GM19455 (cell line): Measurements from ENCODE around the gene SMYD5.
A peak's percentile ranks its signal among the peaks of the same experiment; 100 is the strongest.

Experiments used
- ATAC-seq: cut with Tn5 transposase; IDR thresholded peaks from one replicate; pipeline ENCODE4 v1.9.1; 2021; ENCODE audit not compliant: unreplicated experiment

The SMYD5 gene

DNA sequence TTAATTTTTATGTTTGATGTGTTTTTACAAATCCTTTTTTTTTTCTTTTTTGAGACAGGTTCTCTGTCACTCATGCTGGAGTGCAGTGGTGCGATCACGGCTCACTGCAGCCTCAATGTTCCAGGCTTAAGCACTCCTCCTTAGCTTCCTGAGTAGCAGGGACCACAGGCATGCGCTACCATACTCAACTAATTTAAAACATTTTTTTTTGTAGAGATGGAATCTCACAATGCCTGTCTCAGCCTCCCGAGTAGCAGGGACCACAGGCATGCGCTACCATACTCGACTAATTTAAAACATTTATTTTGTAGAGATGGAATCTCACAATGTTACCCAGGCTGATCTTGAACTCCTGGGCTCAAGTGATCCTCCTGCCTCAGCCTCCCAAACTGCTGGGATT lies 8.4 kb upstream of the SMYD5 start:
- no peak for ATAC-seq

DNA sequence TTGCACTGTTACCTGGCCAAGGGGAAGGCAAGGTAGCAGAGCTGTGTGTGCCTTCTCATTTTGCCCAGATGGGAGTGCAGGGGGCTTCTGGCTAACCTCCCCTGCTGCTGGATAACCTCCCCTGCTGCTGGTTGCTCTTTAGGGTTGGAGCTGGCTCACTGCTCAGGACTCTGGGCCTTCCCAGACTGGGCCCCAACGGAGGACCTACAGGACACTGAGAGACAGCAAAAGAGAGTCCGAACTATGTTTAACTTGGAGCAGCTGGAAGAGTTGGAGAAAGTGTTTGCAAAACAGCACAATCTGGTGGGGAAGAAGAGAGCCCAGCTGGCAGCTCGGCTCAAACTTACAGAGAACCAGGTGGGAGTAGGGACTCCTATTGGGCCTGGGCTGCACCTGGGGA lies 5.8 kb upstream of the SMYD5 start:
- no peak for ATAC-seq

DNA sequence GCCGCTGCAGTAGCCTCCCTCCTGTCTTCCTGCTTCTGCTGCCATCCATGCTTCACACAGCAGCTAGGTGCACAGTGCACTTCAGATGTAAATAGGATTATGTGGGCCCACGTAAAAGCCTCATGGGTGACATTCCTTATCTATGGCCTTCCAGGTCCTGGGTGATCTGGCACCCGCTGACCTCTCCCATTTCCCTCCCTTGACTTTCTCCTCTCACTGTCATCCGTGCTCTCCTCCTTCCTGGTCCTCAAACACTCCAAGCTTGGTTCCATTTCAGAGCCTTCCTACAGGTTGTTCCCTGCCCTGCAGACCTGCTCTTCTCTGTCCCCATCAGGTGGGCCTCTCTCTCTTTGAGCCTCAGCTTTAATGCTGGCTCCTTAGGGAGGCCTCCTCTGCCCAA lies 4.0 kb upstream of the SMYD5 start:
- no peak for ATAC-seq

DNA sequence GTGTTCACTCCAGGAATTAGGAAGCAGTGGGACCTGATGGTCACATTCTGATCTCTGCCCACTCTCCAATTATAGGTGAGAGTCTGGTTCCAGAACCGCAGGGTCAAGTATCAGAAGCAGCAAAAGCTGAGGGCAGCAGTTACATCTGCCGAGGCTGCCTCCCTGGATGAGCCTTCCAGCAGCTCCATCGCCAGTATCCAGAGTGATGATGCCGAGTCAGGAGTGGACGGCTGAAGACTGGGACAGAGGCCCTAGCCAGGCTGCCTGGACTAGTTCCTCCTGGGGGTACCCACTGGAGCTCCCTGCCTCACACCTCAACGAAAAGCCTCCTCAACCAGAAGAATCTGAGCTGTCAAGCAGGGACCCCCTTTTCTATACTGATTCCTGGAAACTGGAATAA lies 3.3 kb upstream of the SMYD5 start:
- ATAC-seq = no peak

DNA sequence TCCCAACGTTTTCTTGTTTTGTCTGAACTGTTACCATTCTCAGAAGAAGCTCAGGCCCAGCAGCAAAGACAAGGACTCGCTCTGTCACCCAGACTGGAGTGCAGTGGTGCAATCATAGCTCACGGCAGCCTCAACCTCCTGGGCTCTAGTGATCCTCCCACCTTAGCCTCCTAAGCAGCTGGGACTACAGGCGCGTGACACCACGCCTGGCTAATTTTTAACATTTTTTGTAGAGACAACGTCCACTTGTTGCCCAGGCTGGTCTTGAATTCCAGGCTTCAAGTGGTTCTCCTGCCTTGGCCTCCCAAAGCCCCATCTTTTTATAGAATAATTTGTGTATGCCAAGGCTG lies 2.0 kb upstream of the SMYD5 start:
- ATAC-seq = no peak

DNA sequence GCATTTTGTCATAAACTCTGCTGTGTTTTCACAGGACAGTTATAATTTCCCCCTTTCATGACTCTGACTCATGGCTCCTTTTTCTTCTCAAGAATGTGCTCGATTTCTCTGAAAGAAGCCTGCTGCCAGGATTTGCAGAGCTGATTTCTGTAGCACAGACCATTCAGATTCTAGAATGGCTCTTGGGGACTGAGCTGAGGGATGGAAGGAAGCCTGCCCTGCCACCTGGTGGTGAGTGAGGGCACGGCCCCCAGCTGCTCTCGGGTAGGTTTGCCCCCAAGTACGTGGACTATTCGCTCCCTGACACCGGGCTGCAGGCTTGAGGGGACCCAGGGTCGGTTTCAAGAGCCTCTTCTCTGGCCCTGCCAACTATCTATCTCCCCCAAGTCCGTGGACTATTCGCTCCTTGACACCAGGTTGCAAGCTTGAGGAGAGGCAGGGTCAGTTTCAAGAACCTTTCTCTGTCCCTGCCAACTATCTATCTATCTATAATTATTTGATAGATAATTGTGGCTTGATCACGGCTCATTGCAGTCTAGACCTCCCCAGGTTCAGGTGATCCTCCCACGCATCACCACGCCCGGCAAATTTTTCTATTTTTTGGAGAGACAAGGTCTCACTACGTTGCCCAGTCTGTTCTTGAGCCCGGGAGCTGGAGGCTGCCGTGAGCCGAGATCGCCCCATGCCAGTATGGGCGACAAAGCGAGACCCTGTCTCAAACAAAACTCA lies 1.4 kb upstream of the SMYD5 start:
- peak; percentile 59 for ATAC-seq

DNA sequence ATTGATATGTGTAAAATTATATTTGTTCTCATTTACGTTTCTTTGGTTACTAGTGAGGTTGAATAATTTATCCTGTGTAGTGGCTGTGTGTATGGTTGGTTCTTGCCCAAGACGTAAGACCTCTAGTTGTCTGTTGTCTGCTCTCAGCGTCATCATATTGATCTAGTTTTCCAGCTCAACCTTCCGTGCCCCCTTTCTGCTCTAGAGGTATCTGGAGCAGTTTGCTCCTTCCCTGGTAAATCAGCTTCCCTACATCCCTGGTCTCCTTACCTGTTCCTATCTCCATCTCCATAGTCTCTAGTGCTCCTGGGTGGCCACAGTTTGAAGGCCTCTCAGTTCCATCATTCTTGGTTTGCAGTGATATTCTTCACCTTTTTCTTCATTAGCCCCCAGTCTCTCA lies 1.2 kb downstream of the SMYD5 start:
- no peak for ATAC-seq

DNA sequence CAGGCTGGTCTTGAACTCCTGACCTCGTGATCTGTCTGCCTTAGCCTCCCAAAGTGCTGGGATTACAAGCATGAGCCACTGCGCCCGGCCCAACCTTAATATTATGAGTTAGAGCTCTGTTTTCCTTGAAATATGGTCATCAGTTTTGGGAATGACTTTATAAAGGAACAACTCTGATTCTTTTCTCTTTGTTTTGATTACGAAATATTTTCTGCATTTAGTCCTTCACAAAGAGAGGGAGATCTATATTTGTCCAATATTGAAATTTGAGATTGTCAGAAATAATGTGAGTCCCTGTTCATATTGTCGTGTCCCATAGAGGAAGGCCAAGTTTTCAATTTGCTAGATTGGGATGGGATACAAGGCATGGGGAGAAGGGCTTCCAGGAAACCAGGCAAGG lies 3.1 kb downstream of the SMYD5 start:
- no peak for ATAC-seq

DNA sequence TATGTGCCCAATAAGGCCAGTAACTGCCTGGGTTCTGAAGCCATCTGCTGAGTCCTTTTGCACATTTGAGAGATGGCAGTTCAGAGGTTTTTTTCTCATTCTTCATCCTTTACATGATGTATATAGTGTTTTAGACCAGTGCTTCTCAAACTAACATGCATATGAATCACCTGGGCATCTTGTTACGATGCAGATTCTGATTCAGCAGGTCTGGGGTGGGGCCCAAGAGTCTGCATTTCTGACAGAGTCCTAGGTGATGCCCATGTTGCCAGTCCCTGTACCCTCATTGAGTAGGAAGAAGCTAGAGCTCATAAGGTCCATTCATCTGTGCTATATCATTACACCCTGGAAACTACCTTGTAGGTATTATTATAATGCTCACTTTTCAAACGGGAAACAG lies 3.8 kb downstream of the SMYD5 start:
- no peak for ATAC-seq

DNA sequence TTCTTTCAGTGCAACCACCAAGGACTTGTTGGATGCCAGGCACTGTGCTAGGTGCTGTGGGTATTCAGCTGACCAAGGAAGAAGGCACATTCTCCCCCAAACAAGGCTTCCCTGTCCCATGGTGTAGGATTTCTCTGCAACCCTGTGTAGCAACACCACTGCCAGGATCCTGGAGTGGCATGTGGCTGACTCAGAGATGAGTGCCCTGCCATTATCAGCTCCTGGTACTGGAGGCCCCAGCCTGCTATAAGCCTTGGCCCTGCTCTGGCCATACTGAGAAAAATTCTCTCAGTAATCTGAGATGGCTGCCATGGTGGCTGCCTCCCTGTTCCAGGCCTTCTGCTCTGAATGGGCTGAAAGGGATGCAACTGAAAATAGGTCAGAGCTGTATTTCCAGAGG lies 4.3 kb downstream of the SMYD5 start:
- no peak for ATAC-seq

DNA sequence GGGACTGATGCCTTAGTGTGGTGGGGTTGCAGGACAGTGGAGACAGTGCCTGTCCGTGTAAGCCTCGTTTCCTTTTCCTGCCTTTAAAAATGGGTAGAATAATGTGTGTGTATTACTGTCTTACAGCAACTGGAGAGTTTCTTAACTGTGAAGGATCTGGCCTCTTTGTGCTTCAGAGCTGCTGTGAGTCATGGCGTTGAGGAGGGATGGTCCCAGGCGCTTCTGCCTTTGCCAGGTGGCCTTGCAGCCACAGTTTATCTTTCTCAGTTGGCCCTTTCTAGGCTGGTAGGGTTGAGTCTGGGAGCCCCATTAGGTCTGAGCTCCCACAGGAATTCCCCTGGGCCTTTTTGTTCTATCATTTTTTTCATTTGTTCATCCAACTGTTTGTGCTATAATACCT lies 9.8 kb downstream of the SMYD5 start:
- no peak for ATAC-seq

DNA sequence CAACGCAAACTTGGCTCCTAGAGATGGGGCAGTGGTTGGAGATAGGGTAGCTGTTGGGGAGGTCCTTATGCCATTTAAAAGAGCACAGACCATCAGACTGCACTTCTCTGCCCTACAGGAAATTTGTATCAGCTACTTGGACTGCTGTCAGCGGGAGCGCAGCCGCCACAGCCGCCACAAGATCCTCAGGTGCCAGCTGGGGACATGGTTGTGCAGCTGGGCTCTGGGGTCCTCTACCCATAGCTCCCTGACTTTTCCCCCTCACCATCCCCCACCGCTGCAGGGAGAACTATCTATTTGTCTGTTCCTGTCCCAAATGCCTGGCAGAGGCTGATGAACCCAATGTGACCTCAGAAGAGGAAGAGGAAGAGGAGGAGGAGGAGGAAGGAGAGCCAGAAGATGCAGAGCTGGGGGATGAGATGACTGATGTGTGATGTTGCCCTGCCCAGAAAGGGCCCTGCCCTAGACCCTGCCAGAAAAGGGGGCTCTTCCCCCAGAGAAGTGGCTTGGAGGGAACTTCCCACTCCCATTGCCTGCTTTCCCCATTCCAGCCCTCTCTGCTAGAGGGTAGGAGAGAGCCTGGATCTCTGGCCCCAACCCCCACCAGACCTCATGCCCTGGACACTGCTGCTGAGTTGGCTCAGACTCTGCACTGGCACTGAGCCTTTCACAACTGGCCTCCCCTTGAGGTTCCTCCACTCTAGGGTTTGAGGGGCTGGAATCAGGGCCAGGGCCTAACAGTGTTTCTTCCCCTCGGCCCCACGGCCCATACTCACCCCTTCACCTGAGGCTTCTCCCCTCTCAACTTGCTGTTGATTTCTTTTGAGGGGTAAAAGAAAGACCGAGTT lies 11.7 kb downstream of the SMYD5 start:
- no peak for ATAC-seq

DNA sequence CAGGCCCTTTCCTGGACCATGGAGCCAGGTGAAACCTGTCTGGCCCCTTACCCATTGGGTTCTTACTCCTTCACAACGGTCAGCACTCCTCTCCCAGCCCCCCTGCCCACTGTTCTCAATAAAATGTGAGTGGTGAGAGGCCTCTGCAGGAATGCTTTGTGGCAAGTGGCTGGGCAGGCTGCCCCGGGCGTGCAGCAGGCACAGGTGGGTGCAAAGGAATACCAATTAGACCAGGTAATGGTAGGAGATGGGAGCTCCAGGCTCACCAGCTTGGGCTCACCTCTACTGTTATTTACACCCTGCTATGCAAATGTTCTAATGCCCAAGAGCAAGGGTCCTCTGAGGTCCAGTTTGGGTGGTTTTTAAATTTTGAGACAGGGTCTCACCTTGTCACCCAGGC lies 13.0 kb downstream of the SMYD5 start:
- no peak for ATAC-seq

DNA sequence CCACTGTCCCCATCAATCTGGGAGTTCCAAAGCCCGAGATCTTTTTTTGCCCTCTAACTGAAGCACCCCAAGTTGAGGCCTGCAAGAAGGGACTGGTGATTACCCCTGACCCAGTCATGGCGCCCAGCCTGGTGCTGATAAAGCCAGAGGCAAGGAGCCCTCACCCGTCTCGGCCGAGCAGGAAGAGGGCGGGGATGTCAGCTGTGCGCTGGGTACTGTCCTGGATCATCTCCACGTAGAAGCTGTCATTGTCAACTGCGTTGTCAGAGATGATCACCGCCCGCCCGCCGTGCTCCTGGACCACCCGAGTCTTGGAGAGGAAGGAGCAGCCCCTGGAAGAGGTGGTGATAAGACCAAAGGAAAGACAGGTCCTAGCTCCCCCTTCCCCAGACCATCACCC lies 14.6 kb downstream of the SMYD5 start:
- no peak for ATAC-seq

DNA sequence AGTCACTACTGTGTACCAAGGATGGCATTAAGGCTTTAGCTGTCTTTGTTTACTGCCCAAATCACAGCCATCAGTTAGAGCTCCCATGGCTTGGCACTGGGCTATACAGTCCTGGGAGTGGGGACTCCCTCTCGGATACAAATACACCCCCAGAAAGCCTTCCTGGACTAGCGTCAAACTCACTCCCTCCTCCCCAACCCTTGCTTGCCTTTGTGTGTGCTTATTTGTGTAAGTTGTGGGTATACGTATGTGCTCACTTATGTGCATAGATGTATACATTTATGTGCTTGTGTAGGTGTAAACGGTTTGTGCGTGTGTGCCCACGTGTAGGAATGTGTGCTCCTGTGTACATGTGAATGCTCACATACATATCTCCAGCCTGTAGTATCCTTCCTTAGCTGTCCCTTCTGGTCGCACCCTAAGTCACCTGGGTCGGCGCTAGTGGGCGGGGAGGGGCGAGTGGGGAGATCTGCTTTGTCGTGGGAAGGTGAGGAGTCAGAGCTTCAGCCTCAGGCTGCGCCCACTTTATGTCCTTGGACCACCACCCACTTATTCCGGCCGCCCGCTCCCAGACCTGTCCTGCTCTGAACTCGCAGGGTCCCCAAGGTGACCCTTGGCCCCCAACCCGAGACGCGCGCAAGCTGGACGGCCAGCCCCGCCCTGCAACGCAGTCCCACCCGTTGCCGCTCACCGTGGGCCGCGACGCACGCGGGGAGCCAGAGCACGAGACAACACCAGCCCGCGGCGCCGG lies 18.5 kb downstream of the SMYD5 start:
- peak; percentile 20 for ATAC-seq

DNA sequence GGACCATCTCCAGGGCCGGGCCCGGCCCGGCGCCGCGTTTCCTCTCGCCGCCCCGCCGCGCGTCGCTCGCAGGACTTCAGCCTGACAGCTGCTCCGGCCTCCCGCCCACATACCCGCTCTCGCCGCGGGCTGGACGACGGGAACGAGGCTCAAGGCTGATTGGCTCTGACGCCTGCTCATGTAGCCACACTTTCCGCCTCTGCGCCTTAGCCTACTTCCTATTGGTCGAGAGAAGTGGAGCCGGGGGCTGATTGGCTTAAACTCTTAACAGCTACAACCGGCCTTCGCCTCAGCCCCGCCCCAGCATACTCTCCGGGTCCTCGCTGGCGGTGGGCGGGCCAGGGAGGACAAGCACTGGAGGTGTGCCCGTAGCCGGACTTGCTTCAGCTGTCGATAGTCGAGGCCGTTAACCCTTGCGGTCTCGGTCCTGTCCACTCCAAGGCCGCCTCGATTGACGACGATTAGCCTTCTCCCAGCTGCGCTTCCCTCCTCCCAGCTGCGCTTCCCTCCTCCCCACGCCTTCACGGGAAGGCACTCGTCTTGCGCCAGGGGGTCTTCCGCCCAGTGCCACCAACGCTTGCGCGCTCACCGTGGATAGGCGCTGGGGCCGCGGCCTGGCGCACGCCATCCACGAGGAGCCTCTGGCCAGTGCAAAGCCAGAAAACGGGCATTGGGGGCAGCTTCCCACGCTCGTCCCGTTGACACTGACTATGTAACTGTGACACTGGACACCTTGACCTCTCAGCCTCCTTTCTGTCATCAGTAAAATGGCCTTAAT lies 19.3 kb downstream of the SMYD5 start, which contains the start of gene PRADC1:
Gene PRADC1 (minus strand): TSS at position 86 of the 778 bp plus-strand sequence. CDS start 79 bp downstream, at position 7.
- ATAC-seq = peak; percentile 86

DNA sequence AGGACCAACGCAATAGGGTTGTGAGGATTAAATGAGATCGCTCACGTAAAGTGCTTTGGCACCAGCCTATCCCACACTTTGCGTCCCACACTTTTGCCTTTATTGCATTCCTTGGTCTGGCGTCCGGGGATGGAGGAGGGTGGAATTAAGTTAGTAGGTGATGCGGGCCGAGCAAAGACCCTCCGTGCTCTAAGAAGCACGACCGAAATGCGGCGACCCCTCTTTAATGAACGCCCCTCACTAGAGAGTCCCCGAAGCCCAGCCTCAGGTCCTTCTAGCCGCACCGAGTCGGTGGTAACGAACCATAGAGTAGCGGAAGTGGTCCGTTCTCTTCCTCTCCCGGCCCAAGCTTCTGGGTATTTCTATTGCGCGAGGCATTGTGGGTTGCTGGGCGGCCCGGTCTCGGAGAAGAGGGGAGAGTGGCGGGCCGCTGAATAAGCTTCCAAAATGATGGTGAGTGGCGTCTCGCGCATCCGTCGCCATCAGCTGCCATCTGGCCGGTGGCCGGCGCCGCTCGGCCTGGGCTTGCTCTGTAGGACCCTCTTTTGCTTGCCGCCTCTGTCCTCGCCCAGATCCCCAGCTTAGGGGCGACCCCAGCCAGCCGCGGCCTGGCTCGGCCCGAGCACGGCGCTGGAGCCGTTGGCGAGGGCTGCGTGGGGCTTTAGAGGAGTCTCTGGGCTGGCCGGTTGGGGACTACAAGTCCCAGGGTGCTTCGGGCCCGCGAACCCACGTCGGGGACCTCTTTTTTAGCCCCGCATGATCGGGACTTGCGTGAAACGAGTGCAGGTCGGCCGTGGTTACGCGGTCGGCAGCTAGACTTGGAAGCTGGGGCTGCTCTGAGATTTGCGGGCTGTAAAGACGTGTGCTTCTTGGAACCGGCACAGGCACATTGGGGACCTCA lies 20.1 kb downstream of the SMYD5 start, which contains the start of gene CCT7:
Gene CCT7 (plus strand): TSS at position 377 of the 901 bp plus-strand sequence. CDS start 71 bp downstream, at position 448.
- ATAC-seq = peak; percentile 67

DNA sequence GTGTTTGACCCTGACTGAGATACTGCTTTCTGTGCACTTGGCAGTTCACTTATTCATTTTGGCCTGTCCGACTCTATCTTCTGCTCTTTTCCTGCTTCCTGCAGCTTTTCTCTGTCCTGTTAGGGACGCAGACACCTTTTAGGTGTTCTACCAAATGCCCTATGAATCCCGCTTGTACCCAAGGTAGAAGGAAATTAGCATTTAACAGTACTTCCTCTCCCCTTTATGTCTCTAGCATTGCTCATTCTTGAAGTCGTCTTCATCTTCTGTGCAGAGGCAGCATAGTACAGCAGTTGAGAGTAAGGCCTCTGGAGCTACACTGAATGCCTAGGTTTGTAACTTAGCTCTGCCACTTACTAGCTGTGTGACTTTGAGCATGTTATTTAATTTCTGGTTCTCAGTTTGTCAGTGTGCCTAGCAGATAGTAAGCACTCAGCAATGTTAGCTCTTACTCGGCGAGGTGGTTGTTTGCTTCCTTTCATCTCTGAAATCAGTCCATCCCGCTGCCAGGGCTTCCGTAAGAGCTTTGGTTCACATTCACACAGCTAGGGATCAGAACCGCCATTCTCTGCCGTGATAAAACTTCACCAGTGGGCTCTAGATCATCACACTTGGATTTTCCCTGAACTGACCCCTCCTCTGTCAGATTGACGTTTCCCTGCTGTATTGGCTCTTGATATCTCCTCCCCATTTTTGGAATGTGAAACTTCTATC lies 21.4 kb downstream of the SMYD5 start:
- no peak for ATAC-seq

DNA sequence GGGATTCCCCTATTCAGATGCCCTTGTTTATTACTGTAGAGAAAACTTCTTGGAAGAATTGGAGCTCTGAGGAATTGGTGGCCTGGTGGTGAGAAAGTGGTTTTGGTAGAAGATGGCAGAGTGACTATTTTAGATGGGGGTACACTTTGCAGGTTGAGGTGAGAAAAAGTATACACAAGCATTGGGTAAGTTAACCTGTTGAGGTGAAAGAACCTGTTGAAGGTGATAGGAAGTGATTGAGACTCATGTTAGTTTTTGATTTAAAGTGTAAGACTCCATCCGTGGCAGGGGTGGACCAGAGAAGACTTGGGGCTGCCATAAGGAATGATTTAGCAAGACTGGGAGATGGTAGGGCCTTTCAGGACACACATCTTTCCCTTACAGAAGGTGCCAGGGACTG lies 23.1 kb downstream of the SMYD5 start:
- ATAC-seq = no peak
